HG03520 (cell line): Measurements from ENCODE around the gene KMT2D.

Experiments used
- ATAC-seq: cut with Tn5 transposase; IDR thresholded peaks from one replicate; pipeline ENCODE4 v1.9.1; 2021; ENCODE audit warnings: mild to moderate bottlenecking, moderate library complexity; ENCODE audit not compliant: unreplicated experiment

Gene KMT2D, protein sequence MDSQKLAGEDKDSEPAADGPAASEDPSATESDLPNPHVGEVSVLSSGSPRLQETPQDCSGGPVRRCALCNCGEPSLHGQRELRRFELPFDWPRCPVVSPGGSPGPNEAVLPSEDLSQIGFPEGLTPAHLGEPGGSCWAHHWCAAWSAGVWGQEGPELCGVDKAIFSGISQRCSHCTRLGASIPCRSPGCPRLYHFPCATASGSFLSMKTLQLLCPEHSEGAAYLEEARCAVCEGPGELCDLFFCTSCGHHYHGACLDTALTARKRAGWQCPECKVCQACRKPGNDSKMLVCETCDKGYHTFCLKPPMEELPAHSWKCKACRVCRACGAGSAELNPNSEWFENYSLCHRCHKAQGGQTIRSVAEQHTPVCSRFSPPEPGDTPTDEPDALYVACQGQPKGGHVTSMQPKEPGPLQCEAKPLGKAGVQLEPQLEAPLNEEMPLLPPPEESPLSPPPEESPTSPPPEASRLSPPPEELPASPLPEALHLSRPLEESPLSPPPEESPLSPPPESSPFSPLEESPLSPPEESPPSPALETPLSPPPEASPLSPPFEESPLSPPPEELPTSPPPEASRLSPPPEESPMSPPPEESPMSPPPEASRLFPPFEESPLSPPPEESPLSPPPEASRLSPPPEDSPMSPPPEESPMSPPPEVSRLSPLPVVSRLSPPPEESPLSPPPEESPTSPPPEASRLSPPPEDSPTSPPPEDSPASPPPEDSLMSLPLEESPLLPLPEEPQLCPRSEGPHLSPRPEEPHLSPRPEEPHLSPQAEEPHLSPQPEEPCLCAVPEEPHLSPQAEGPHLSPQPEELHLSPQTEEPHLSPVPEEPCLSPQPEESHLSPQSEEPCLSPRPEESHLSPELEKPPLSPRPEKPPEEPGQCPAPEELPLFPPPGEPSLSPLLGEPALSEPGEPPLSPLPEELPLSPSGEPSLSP (N-terminal part only)

DNA sequence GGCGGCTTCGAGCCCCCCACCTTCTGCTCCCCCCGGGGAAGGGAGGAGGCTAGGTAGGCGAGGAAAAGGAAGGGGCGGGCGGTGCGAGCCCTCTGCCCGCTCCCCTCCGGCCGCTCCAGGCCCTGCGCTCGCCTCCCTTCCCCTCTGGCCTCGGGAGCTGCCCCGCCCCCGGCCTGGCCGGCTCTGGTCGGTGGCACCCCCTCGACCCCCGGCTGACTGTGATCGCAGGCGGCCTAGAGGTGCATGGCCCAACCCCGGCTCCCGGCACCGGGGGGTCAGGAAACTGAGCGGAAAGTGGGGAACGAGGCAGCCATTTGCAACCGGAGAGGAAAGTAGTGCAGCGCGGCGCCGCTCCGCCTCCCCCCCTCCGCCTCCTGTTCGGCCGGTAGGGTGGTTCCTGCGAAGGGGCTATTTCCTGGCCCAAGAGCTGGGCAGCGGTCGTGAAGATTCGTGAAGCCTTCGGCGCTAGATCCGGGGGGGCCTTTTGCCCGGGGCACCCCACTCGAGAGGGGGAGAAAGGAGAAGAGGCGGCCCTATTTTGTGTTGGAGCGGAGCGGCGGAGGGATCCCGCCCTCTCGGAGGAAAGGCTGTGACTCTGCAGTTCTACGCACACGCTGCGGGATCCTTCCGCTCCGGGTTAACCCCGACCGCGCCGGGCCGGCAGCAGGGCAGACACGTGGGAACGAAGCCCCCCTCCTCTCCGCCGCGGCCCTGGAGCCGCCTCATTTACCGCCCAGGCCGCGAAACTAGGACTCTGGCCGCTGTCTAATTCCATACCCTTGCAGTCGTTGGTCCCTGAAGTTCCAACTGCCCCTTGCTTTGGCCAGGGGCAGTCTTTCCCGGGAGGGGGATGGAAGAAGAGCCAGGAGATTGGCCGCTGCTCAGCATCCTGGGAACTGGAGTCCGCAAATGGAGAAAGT lies at the start of gene KMT2D:
KMT2D (minus strand) TSS at position 558 of the 920 bp plus-strand sequence. CDS start 5,470 bp downstream, outside the sequence.
- peak; percentile 39 for ATAC-seq

DNA sequence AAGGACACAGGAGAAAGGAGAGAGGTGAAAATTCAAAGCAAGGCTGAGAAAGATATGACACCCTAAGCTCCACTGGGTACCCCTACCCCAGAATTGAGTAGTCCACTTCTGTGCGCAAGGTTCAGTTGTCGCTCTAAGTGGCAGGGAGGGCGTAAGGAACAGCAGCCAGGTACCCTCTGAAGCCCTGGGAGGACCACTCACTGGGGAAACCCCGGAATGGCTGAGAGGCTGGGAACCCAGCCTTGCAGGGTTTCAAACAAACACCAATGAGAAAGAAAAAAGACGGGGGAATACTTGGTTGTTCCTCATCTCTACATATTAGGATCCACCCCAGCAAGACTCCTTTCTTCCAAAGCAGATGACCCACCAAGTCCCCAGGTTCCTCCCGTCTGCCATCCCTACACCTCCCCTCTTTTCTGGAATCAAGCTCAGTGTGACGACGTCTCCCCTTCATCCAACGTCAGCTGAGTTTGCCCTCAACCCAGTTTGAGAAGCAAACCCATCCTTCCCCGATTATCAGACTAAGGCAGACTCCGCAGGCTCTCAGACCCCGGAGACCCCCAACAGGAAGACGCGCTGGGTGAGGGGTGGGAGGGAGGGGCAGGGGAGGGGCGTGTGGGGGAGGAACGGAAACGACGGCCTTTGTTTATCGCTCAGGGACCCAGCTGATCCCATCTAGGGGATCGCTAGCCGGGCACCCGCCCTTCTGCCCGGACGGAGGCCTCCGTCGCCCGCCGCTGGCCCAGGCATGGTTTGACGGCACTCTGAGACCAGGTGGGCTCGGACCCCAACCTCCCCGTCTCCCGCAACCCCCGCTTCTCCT lies 49.3 kb upstream of the KMT2D start:
- no peak for ATAC-seq

DNA sequence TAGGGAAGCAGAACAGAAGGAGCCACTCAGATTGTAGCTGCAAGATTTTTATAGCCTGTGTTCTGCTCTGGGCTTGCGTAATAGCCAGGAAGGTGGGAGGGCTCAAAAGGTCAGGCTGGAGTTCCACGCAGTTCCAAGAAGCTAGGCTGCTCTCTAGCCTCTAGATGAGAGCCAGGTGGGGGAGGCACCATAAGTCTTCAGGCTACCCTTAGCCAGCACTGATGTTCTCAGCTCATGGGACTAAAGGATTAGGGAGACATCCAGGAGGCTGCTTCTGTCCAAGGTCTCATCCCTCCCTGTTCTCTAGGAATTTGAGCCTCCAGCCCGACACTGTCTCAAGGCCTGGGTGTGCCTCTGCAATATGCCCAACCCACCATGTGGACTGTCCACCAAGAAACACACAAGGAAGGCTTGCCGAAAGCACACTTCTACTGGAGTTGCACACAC lies 48.4 kb upstream of the KMT2D start:
- no peak for ATAC-seq

DNA sequence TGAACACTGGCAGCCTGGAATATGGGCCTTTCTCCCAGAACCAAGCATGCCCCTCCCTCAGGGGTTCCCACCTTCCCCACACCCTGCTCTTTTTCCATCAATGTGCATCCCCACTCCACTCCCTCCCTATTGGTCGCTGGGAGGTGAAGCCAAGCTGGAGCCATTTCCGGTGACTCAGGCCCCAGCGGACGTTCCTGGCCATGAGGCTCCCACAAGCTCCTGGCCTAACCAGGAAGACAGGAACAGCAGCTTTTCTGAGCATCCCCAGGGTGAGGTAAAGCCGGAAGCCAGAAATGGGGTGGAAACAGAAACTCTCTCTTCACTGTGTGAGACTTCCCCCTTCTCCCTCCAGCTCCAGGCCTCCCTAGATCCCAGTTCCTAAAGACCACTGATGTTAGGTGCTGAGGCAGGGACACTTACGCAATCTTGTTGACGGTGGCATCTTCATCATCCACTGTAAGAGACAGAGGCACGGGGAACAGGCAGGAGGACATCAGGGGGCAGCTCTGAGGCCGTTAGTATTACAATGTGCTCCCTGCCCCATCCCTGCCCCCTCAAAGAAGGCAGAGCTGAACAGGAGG lies 45.0 kb upstream of the KMT2D start:
- ATAC-seq = no peak

DNA sequence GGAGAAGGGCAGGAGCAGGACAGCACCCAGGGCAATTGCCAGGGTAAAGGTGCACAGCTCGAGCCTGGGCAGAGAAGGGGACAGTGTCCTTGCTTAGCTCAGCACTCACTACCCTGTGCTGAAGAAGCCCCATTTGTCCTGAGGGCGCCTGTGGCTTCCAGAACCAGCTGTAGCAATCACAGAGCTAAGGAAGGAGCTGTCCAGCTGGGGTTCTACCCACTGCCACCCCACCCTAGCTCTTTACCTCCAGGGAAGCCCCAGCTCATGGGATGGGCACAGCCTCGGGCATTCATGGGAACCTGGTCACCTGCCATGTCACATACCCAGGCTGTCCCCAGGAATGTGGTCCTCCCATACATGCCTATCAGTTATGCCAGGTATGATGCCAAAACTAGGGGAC lies 44.2 kb upstream of the KMT2D start:
- ATAC-seq = no peak

DNA sequence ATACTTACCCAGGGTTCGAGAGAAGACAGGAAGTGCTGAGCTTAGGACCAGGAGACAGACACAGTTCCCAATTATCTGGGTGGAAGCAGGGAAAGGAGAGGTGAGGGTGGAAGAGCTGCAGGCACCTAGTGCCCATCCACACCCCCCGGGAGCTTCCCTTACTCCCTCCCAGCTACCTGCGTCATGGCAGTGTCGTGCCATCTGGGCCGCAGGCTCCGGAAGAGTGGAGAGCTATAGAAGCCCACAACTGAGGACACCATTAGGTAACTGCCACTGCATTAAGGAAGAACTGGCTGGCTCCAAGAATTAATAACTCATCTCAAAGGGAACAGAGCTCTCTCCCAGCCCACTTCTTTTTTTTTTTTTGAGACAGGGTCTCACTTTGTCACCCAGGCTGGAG lies 39.8 kb upstream of the KMT2D start:
- ATAC-seq = no peak

DNA sequence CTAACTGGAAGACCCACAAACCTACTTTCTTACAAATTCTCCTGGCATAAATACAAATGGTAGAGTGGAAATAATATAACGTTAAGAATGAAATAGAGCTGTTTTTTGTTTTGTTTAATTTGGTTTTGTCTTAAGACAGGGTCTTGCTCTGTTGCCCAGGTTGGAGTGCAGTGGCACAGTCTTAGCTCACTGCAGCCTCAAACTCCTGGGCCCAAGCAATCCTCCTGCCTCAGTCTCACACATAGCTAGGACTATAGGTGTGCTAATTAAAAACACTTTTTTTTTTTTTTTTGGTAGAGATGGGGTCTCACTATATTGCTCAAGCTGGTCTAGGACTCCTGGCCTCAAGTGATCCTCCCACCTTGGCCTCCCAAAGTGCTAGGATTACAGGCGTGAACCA lies 38.1 kb upstream of the KMT2D start:
- ATAC-seq = no peak

DNA sequence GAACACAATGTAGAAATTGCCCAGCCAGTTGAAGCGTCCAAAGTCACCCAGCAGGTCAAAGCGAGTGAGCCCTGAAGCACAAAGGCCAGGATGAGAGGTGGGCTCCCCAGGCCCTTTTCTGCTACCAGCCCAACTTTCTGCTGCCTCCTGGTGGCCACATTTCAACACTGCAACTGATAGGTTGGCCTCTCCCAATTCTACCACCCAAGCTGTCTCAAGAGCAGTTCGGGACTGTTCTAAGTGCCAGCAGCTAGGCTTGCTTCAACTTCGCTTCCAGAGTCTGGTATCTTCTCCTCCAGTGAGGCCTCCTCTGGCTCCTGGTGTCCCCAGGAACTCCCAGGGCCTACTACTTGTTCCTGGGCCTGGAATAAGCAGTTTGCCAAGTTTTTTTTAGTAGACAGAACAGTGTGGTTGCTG lies 37.4 kb upstream of the KMT2D start:
- no peak for ATAC-seq

DNA sequence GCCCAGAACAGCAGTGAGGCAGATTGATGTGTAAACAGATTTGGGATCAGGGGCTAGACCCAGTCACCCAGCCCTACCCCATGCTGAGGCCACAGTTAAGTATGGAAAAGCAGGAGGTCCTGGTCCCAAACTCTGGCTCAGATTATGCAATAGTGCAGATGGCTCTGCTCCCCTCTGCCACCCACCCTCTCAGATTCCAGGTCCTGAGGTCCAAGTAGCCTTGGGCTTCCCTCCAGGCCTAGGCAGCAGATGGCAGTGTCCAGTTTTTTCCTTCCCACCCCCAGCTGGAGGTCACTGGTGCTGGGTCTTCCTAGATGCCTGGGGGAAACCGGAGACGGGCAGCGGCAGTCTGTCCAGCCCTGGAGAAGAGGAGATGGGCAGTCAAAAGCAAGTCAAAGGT lies 36.8 kb upstream of the KMT2D start:
- no peak for ATAC-seq

DNA sequence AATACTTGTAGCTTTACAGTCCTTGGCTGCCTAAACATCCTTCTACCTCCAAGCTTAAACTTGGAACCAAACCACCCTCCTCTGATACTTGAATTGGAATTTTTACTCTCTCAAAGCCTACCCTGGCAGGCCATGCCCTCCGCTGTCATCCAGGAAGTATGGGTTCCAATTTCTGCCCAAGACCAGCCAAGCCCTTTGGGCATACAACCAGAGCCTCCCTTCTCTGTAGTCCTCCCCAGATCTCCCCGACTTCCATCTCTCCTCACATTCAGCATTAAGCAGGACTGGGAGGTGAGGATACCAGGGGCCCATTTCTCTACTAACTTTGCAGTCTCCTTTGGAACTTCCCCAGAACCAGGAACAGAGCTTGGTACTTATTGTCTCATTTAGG lies 34.4 kb upstream of the KMT2D start:
- no peak for ATAC-seq

DNA sequence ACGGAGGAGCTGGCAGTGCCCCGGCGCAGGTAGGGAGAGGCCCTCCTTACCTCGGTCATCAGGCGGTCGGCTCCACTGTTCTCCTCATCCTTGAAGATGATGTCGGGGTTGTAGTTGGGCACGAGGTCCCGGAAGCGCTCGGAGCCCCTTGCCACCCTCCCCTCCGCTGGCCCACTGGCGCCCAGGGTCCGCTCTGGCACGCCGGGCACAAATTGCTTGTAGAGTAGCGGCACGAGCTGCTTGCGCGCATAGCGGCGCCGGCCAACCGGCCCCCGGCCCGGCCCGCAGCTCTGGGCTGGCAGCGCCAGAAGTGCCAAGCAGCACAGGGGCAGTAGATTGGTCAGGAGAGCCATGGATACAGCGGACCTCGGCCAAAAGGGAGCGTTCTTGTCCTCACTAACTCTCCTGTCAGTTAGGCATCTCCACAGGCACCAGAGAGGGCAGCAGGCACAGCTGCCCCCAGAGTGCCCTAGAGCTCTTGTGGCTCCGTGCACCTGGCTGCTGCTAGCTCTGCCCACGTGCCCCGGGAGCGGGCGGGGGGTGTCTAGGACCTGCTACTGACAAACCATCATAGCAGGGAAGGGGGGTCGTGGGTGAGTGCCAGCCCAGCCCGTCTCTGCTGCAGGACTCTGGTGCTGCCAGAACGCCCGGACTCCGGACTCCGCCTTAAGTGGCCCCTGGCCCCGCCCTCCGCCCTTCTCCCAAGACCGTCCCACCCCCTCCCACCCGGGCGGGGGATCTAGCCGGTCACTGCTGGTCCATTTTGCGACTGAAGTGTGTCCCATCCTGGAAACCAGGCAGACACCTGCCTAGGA lies 33.8 kb upstream of the KMT2D start, which contains the start of gene DHH:
DHH (minus strand) TSS at position 642 of the 815 bp plus-strand sequence; CDS start at position 353, 289 bp downstream.
- ATAC-seq = no peak

DNA sequence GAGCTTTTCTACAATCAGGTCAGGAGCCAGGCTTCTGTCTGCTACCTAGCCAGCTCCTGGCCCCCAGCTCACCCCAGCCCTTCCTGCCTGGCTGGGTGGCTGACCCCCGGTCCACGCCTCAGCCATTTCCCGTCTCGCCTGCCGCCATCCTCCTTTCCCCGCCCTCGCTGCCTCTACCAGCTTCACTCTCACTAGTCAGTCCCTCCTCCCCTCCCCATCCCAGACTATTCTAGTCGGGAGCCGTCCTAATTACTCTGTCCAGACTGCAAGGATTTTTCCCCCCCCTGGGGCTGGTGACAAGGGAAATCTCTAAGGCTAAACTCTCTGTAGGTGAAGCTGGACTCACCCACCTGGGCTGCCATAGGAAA lies 33.2 kb upstream of the KMT2D start:
- ATAC-seq = no peak

DNA sequence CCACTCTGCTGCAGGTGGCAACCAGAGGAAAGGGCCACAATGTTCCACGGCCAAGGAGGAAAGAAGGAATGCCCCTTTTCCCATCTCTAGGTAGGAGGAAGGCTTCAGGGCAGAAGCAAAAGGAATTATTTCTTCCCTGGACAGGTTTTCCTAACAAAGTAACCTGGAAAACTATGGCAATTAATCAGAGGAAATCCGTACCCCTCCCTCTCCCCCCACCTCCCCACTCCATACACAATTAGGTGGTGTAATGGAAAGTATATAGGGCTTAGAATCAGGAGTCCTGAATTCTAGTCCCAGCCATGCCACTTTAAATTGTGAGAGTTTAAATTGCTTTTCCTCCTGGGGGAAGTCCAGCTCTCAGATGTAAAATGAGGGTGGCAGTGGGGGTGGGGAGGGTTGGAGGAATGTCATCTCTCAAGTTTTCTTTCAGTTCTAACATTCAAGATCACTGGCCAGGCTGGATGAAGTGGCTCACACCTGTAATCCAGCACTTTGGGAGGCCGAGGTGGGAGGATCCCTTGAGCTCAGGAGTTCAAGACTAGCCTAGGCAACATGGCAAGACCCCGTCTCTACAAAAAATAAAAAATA lies 32.3 kb upstream of the KMT2D start:
- no peak for ATAC-seq

DNA sequence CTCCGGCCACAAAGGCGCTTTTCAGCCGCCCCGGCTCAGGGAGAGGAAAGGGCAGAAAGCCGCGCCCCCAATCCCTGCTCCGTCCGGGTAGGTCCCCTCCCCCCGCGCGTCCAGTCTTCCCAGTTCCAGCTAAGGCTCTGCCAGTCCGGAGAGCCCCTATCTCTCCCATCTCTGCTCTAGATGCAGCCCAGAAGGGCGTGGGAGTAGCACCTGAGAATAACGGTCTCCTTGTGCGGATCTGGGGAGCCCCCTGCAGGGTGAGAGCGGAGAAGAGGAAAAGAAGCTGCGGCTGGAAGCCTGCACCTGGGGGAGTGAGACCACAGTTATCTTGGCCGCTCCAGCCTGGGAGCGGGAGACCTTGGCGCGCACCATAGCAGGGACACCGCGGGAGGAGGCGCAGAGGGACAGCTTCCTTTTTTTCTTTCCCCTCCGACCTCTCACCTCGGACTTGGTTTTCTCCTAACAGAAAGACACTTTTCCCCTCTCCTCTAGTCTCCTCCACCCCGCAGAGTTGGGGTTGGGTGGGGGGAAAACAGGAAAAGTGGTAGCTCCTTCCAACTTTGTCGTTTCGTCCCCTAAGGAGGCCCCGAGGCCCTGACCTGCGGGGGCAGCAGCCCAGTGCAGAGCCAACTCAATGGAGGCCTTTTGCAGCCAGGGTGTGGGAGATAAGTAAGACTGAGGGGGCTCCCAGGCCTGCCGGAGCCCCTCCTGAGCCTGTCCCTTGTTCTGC lies 31.7 kb upstream of the KMT2D start:
- ATAC-seq = no peak

DNA sequence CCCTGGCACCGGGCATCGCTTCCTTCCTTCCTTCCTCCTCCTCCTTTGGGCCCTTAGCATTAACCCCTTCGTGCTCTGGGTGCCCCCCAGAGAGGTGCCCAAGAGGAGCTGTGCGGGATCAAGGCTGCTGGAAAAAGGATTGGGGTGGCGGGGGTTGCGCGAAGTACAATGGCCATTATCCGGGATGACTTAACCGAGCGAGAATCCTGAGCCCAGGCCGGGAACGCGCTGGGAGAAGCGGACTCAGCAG lies 31.2 kb upstream of the KMT2D start:
- no peak for ATAC-seq

DNA sequence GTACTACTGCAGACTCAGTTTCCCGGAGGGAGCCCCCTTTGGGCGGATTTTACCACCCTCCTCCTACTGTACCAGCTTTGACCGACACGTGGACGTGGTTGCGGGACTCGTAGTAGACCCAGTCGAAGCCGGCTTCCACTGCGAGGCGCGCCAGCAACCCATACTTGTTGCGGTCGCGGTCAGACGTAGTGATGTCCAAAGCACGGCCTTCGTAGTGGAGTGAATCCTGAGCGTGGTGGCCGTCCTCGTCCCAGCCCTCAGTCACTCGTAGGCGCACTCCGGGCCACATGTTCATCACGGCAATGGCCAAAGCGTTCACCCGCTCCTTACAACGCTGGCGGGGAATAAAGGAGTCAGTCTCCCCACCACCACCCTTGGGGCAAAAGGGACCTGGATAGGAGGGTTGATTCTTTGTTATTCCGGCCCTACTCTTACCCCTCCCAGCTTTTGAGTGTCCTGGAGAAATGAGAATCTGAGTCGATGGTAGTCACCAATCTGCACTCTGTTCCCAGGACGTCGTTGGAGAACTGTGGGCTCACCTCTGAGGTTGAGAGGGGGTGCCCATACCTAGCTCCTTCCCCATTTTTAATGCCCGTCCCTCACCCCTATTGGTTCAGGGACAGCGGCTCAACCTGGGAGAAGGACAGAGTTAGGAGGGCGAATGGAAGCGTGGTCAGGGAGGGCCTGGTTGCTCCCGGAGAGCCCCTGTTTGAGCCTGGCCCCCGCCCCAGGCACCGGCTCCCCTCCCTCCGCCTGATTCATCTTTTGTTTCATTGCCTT lies 30.7 kb upstream of the KMT2D start:
- ATAC-seq = no peak
